Pancreas (tissue), 10 donors: ENCODE results near the gene CD4. TPM values are rescaled to one million over a fixed set of nuclear protein-coding genes. Genes with fewer than 3 reads are reported as not detected.
"Not testable (repeated sequence)": the region's sequence is repeated elsewhere in the genome, so short reads cannot be mapped to it uniquely, and the experiment has no call there.

ENCODE experiments used
- ATAC-seq, 4 donors: fragments of 200-7000 bp; cut with Tn5 transposase; one replicate each; pipeline versions ENCODE4 v1.8.0 to v1.9.1; 2020; ENCODE audit warnings: mild to moderate bottlenecking in 4 of 4, moderate library complexity in 4 of 4
- DNase-seq, 6 donors: peaks; one replicate each; pipeline ENCODE4 v3.0.0-alpha.2; 2020
- FAIRE-seq: peaks from 2 replicates; lab custom pipeline; 2012; peaks lifted over from hg19 to GRCh38; lab: Jason Lieb, UNC
- H3K27ac ChIP-seq, 4 donors: fragments of 200-600 bp; sonication (generic); 1 replicate in 3 of 4; 2 replicates in 1 of 4; pipeline versions ENCODE4 v1.5.0 to v1.8.0; 2020
- H3K27me3 ChIP-seq, 4 donors: fragments of 200-600 bp; one replicate each; pipeline ENCODE4 v1.8.0; 2021
- H3K36me3 ChIP-seq, 3 donors: fragments of 200-600 bp; sonication (generic) in 1 of 3; one replicate each; pipeline versions ENCODE4 v1.5.0 to v1.8.0; 2020 to 2021
- H3K4me1 ChIP-seq, 3 donors: fragments of 200-600 bp; one replicate each; pipeline ENCODE4 v1.8.0; 2021
- H3K4me3 ChIP-seq, 4 donors: fragments of 200-600 bp; sonication (generic) in 2 of 4; one replicate each; pipeline versions ENCODE4 v1.5.0 to v1.8.0; 2020 to 2021
- H3K9me3 ChIP-seq, 4 donors: fragments of 200-600 bp; one replicate each; pipeline ENCODE4 v1.8.0; 2021
- CTCF ChIP-seq, 4 donors: fragments of 200-600 bp; sonication (generic) in 3 of 4; IDR thresholded peaks; one replicate each; pipeline versions ENCODE4 v1.5.0 to v1.8.0; 2021; ENCODE audit warnings: antibody characterized with exemption in 4 of 4
- WGBS, 2 donors: extraction: QIAGEN DNeasy Blood & Tissue Kit; methylation state at CpG; one replicate each; pipeline ENCODE4 v1.1.7; 2013; 5-methylcytosine and 5-hydroxymethylcytosine counted together
- intact Hi-C, 3 donors: fragments of 100-400 bp; cut with DNase I; formaldehyde crosslinking; loops; one replicate each; pipeline versions ENCODE4 v1.11.1 to v1.14.2; 2022
- polyA plus RNA-seq, 2 donors: library from polyadenylated mRNA; stranded (reverse); fragments of 200-250 nt; gene quantifications; one replicate each; pipeline ENCODE4 v1.2.3, GENCODE V29; 2013
- total RNA-seq, 6 donors: library from RNA; stranded (reverse); fragmentation: NEBNext Ultra II Directional in 4 of 6; extraction: Animal tissue kit (Norgen Biotek cat#: 25700) in 4 of 6; gene quantifications; one replicate each; pipeline versions ENCODE4 v1.2.1 to v1.2.4, GENCODE V29; 2021 to 2023
- donor health status: healthy with polysubstance abuse.
- donor health status: DM: no; HTN: no; CAD: no; lungs with moderate emphysema.
- donor health status: DM: no; HTN: no; CAD: no.
- donor health status: control.
- donor health status: control.
- donor health status: Bipolar disorder and iron deficiency.
- donor health status: DM: yes; HTN: yes; CAD: no.
- donor health status: DM: no; HTN: no; CAD: no.
- donor health status: DM: no; HTN: no; CAD: no.
- donor health status: DM: yes; HTN: yes; CAD: no.

CD4 gene
- total and polyA plus RNA-seq, 8 donors, result 1.2 to 19.9 (median 2.1) TPM

GRCh38 chr12:6869049-6870021 lies 80.0 kb downstream of the CD4 start:
- peak; percentile 87 to 96 (median 93) for TF ChIP-seq CTCF (IDR thresholded peaks at IDR 0.05)
- intact Hi-C loops, result no loop called here
- Histone ChIP-seq H3K4me1 (peaks cover 9 to 27% (median 14%) of the 10 kb centered on the region in 3 donors), H3K4me3 (peak overlapping the region in 1 of 4 donors; percentile 100), H3K27me3 (no peaks in the 10 kb centered on the region), H3K36me3 (peaks cover 0 to 11% (median 0%) of the 10 kb centered on the region in 3 donors), H3K9me3 (no peaks in the 10 kb centered on the region), H3K27ac (peak overlapping the region in 2 of 4 donors; percentile 10 to 99)
- peak in 3 of 4 donors; percentile 21 to 31 (median 24) for ATAC-seq
- DNase-seq, result peak; percentile 75 to 91 (median 86)
- WGBS, 2 donors, result 19 to 20% methylated on average over 12 of the region's 12 CpGs
- no peak for FAIRE-seq

GRCh38 chr12:6870304-6870703 lies 81.0 kb downstream of the CD4 start:
- H3K27ac ChIP-seq, result not testable (repeated sequence)

More at GRCh38 chr12:6870304-6870703, 81.0 kb downstream of the CD4 start:
- DNase-seq, FAIRE-seq, H3K9me3 ChIP-seq, intact Hi-C loops, H3K27me3 ChIP-seq, ATAC-seq, H3K4me3 ChIP-seq: not testable (repeated sequence)
- WGBS, 2 donors, result 51 to 59% methylated on average over 4 of the region's 4 CpGs
- peaks cover 9 to 27% (median 14%) of the 10 kb centered on the region in 3 donors for H3K4me1 ChIP-seq
- peaks cover 0 to 11% (median 0%) of the 10 kb centered on the region in 3 donors for H3K36me3 ChIP-seq

Other genes starting within 250 kb of the CD4 start
- 10 to 100 TPM in 1 of 6 donors, 1 to 10 TPM in 5; 4.0 to 10.2 (median 4.9) TPM for gene IFFO1, start 233.5 kb upstream of the CD4 start, total RNA-seq
- 10 to 100 TPM; 22.1 to 36.5 TPM for gene IFFO1, start 233.5 kb upstream of the CD4 start, polyA plus RNA-seq
- gene NOP2, start 221.2 kb upstream of the CD4 start, total RNA-seq, result 10 to 100 TPM in 4 of 6 donors, 1 to 10 TPM in 2; 9.1 to 17.7 (median 15.1) TPM
- gene NOP2, start 221.2 kb upstream of the CD4 start, polyA plus RNA-seq, result 10 to 100 TPM; 32.2 to 41.3 TPM
- gene CHD4, start 182.1 kb upstream of the CD4 start, total RNA-seq, result 100 to 1,000 TPM in 3 of 6 donors, 10 to 100 TPM in 3; 96.5 to 123 (median 105) TPM
- gene CHD4, start 182.1 kb upstream of the CD4 start, polyA plus RNA-seq, result 100 to 1,000 TPM; 125 to 134 TPM
- 1 to 10 TPM in 2 of 6 donors, under 1 TPM in 4; 0.09 to 2.4 (median 0.71) TPM for gene LPAR5, start 153.6 kb upstream of the CD4 start, total RNA-seq
- under 1 TPM; 0.19 to 0.23 TPM for gene LPAR5, start 153.6 kb upstream of the CD4 start, polyA plus RNA-seq
- gene ACRBP, start 142.1 kb upstream of the CD4 start, total RNA-seq, result 1 to 10 TPM; 1.3 to 4.1 (median 1.8) TPM
- gene ACRBP, start 142.1 kb upstream of the CD4 start, polyA plus RNA-seq, result 1 to 10 TPM; 1.2 to 2.2 TPM
- 10 to 100 TPM in 5 of 6 donors, 1 to 10 TPM in 1; 9.0 to 24.9 (median 12.1) TPM for gene ING4, start 126.4 kb upstream of the CD4 start, total RNA-seq
- gene ING4, start 126.4 kb upstream of the CD4 start, polyA plus RNA-seq, result 10 to 100 TPM; 15.7 to 29.6 TPM
- 10 to 100 TPM; 20.4 to 29.8 (median 23.9) TPM for gene ZNF384, start 100.2 kb upstream of the CD4 start, total RNA-seq
- 10 to 100 TPM; 36.6 to 36.7 TPM for gene ZNF384, start 100.2 kb upstream of the CD4 start, polyA plus RNA-seq
- gene PIANP, start 88.7 kb upstream of the CD4 start, total RNA-seq, result under 1 TPM in 5 of 6 donors, not detected in 1; 0.12 to 0.34 (median 0.20) TPM
- gene PIANP, start 88.7 kb upstream of the CD4 start, polyA plus RNA-seq, result 1 to 10 TPM; 1.4 to 2.7 TPM
- 10 to 100 TPM; 14.2 to 31.0 (median 23.8) TPM for gene COPS7A, start 65.5 kb upstream of the CD4 start, total RNA-seq
- gene COPS7A, start 65.5 kb upstream of the CD4 start, polyA plus RNA-seq, result 10 to 100 TPM; 29.5 to 39.6 TPM
- 10 to 100 TPM; 38.5 to 63.0 (median 54.0) TPM for gene MLF2, start 36.4 kb upstream of the CD4 start, total RNA-seq
- gene MLF2, start 36.4 kb upstream of the CD4 start, polyA plus RNA-seq, result 100 to 1,000 TPM in 1 of 2 donors, 10 to 100 TPM in 1; 74.7 to 111 TPM
- gene PTMS, start 23.2 kb upstream of the CD4 start, total RNA-seq, result 100 to 1,000 TPM in 1 of 6 donors, 10 to 100 TPM in 5; 41.0 to 117 (median 58.3) TPM
- gene PTMS, start 23.2 kb upstream of the CD4 start, polyA plus RNA-seq, result 100 to 1,000 TPM; 128 to 276 TPM
- under 1 TPM in 5 of 6 donors, not detected in 1; 0.15 to 0.32 (median 0.19) TPM for gene LAG3, start 17.0 kb upstream of the CD4 start, total RNA-seq
- gene LAG3, start 17.0 kb upstream of the CD4 start, polyA plus RNA-seq, result under 1 TPM; 0.70 to 0.91 TPM
- 1 to 10 TPM in 2 of 6 donors, under 1 TPM in 4; 0.41 to 4.9 (median 0.85) TPM for gene GPR162, start 32.3 kb downstream of the CD4 start, total RNA-seq
- 1 to 10 TPM; 5.2 to 8.8 TPM for gene GPR162, start 32.3 kb downstream of the CD4 start, polyA plus RNA-seq
- gene P3H3, start 38.9 kb downstream of the CD4 start, total RNA-seq, result 10 to 100 TPM in 2 of 6 donors, 1 to 10 TPM in 4; 5.6 to 17.3 (median 9.2) TPM
- 10 to 100 TPM; 21.6 to 32.8 TPM for gene P3H3, start 38.9 kb downstream of the CD4 start, polyA plus RNA-seq
- gene GNB3, start 51.4 kb downstream of the CD4 start, total RNA-seq, result 1 to 10 TPM in 5 of 6 donors, under 1 TPM in 1; 0.89 to 2.7 (median 1.5) TPM
- 10 to 100 TPM in 1 of 2 donors, 1 to 10 TPM in 1; 6.2 to 12.6 TPM for gene GNB3, start 51.4 kb downstream of the CD4 start, polyA plus RNA-seq
- gene CDCA3, start 61.8 kb downstream of the CD4 start, total RNA-seq, result 1 to 10 TPM in 1 of 6 donors, under 1 TPM in 5; 0.08 to 1.1 (median 0.56) TPM
- 1 to 10 TPM in 1 of 2 donors, under 1 TPM in 1; 0.80 to 1.2 TPM for gene CDCA3, start 61.8 kb downstream of the CD4 start, polyA plus RNA-seq
- 10 to 100 TPM; 17.8 to 38.4 (median 29.2) TPM for gene USP5, start 62.6 kb downstream of the CD4 start, total RNA-seq
- gene USP5, start 62.6 kb downstream of the CD4 start, polyA plus RNA-seq, result 10 to 100 TPM; 18.3 to 25.2 TPM
- gene TPI1, start 78.0 kb downstream of the CD4 start, total RNA-seq, result 100 to 1,000 TPM in 4 of 6 donors, 10 to 100 TPM in 2; 88.5 to 211 (median 128) TPM
- gene TPI1, start 78.0 kb downstream of the CD4 start, polyA plus RNA-seq, result 100 to 1,000 TPM in 1 of 2 donors, 10 to 100 TPM in 1; 93.1 to 247 TPM
- 1 to 10 TPM; 3.1 to 5.2 (median 4.4) TPM for gene SPSB2, start 83.8 kb downstream of the CD4 start, total RNA-seq
- 10 to 100 TPM; 10.6 to 12.5 TPM for gene SPSB2, start 83.8 kb downstream of the CD4 start, polyA plus RNA-seq
- gene LRRC23, start 115.3 kb downstream of the CD4 start, total RNA-seq, result 1 to 10 TPM; 1.7 to 5.2 (median 3.4) TPM
- gene LRRC23, start 115.3 kb downstream of the CD4 start, polyA plus RNA-seq, result 10 to 100 TPM in 1 of 2 donors, 1 to 10 TPM in 1; 8.8 to 13.0 TPM
- gene ENO2, start 125.1 kb downstream of the CD4 start, total RNA-seq, result 1 to 10 TPM; 2.3 to 8.0 (median 4.5) TPM
- 10 to 100 TPM; 12.7 to 53.6 TPM for gene ENO2, start 125.1 kb downstream of the CD4 start, polyA plus RNA-seq
- gene ATN1, start 138.4 kb downstream of the CD4 start, total RNA-seq, result 10 to 100 TPM; 30.9 to 54.5 (median 36.2) TPM
- gene ATN1, start 138.4 kb downstream of the CD4 start, polyA plus RNA-seq, result 100 to 1,000 TPM; 110 to 113 TPM
- not detected for gene RNU7-1, start 154.3 kb downstream of the CD4 start, total RNA-seq
- gene RNU7-1, start 154.3 kb downstream of the CD4 start, polyA plus RNA-seq, result not detected
- gene C12orf57, start 154.5 kb downstream of the CD4 start, total RNA-seq, result 100 to 1,000 TPM in 2 of 6 donors, 10 to 100 TPM in 4; 86.8 to 154 (median 97.6) TPM
- 100 to 1,000 TPM; 176 to 314 TPM for gene C12orf57, start 154.5 kb downstream of the CD4 start, polyA plus RNA-seq
- gene PTPN6, start 161.8 kb downstream of the CD4 start, total RNA-seq, result 10 to 100 TPM; 13.3 to 37.9 (median 17.8) TPM
- 10 to 100 TPM; 48.7 to 53.1 TPM for gene PTPN6, start 161.8 kb downstream of the CD4 start, polyA plus RNA-seq
- 100 to 1,000 TPM in 3 of 6 donors, 10 to 100 TPM in 3; 79.7 to 139 (median 101) TPM for gene PHB2, start 181.1 kb downstream of the CD4 start, total RNA-seq
- gene PHB2, start 181.1 kb downstream of the CD4 start, polyA plus RNA-seq, result 10 to 100 TPM; 74.7 to 91.9 TPM
- 10 to 100 TPM in 5 of 6 donors, 1 to 10 TPM in 1; 8.9 to 20.2 (median 17.0) TPM for gene EMG1, start 181.4 kb downstream of the CD4 start, total RNA-seq
- gene EMG1, start 181.4 kb downstream of the CD4 start, polyA plus RNA-seq, result 10 to 100 TPM in 1 of 2 donors, 1 to 10 TPM in 1; 9.4 to 12.9 TPM
- gene LPCAT3, start 228.9 kb downstream of the CD4 start, total RNA-seq, result 10 to 100 TPM; 22.4 to 36.5 (median 32.4) TPM
- gene LPCAT3, start 228.9 kb downstream of the CD4 start, polyA plus RNA-seq, result 10 to 100 TPM; 23.0 to 32.6 TPM